ENCODE data around the gene SLC30A5.

The SLC30A5 gene

DNA sequence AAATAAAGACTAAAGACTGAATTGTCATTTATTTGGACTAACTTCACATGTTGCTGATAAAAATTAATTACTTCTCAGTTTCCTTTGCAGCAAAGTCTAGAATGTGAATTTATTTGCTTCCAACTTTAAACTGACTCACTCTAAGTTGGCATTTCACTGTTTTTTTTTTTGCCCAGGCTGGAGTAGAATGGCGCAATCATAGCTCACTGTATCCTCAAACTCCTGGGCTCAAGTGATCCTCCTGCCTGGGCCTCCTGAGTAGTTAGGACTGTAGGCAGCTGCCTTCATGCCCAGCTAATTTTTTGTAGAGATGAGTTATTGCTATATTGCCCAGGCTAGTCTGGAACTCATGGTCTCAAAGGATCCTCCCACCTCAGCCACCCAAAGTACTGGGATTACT, 76.7 kb downstream of the SLC30A5 start:
- no peak for DNase-seq

DNA sequence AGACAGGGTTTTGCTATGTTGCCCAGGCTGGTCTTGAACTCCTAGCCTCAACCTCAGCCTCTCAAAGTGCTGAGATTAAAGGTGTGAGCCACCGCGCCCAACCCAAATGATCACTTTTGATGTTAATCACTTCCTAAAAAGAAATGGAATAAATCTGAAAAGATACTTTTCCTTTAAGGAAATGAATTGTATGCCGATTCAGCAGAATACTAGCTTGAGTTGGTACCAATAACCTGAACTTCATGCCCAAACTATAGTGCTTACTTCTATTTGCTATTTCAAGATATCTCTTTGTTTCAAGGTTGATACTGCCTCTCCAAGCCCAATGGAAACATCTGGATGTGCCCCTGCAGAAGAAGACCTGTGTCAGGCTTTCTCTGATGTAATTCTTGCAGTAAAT, 77.2 kb downstream of the SLC30A5 start:
- no peak for DNase-seq
